Activated B cell treated with CpG ODN at 0.5 μM for 24 hours (primary cell): ENCODE measurements around the gene HOPX. TPM values are rescaled to one million over a fixed set of nuclear protein-coding genes. Genes with fewer than 3 reads are reported as not detected.

ENCODE experiments used
- ATAC-seq: fragments of 200-7000 bp; cut with Tn5 transposase; one replicate; pipeline ENCODE4 v1.10.0; 2021; ENCODE audit warnings: low read depth, mild to moderate bottlenecking, moderate library complexity
- CTCF ChIA-PET: fragments of 350-600 bp; sonication (Branson Sonifier 250); formaldehyde crosslinking; loops from one replicate; lab custom pipeline; 2021; ENCODE audit warnings: antibody characterized with exemption; lab: Charles Lee
- POLR2A ChIA-PET: fragments of 350-600 bp; sonication (Branson Sonifier 250); formaldehyde crosslinking; loops from one replicate; lab custom pipeline; 2021; ENCODE audit warnings: antibody characterized with exemption; lab: Charles Lee
- DNase-seq: peaks from one replicate; pipeline ENCODE4 v3.0.0; 2022
- H3K27ac Mint-ChIP-seq: one replicate; pipeline ENCODE4 v1.8.0; 2020; ENCODE audit warnings: mixed read lengths
- H3K27me3 Mint-ChIP-seq: one replicate; pipeline ENCODE4 v1.8.0; 2021; ENCODE audit warnings: mixed read lengths
- H3K36me3 Mint-ChIP-seq: one replicate; pipeline ENCODE4 v1.8.0; 2021; ENCODE audit warnings: low read depth, mixed read lengths
- H3K4me1 Mint-ChIP-seq: one replicate; pipeline ENCODE4 v1.8.0; 2021; ENCODE audit warnings: mixed read lengths
- H3K4me3 Mint-ChIP-seq: one replicate; pipeline ENCODE4 v1.8.0; 2020; ENCODE audit warnings: mild to moderate bottlenecking, mixed read lengths
- H3K9me3 Mint-ChIP-seq: one replicate; pipeline ENCODE4 v1.8.0; 2020; ENCODE audit warnings: mixed read lengths
- CTCF ChIP-seq: fragments of 200-600 bp; IDR thresholded peaks from one replicate; pipeline ENCODE4 v1.8.0; 2022; ENCODE audit warnings: antibody characterized with exemption, mild to moderate bottlenecking
- intact Hi-C: fragments of 100-400 bp; cut with micrococcal nuclease; formaldehyde crosslinking; loops from one replicate; pipeline ENCODE4 v1.15.1; 2024
- total RNA-seq: library from RNA; stranded (reverse); gene quantifications from 2 replicates; pipeline ENCODE4 v1.2.3, GENCODE V29; 2022

Gene HOPX
- total RNA-seq, 1 donor from 2014 or later: 13.2 TPM

DNA sequence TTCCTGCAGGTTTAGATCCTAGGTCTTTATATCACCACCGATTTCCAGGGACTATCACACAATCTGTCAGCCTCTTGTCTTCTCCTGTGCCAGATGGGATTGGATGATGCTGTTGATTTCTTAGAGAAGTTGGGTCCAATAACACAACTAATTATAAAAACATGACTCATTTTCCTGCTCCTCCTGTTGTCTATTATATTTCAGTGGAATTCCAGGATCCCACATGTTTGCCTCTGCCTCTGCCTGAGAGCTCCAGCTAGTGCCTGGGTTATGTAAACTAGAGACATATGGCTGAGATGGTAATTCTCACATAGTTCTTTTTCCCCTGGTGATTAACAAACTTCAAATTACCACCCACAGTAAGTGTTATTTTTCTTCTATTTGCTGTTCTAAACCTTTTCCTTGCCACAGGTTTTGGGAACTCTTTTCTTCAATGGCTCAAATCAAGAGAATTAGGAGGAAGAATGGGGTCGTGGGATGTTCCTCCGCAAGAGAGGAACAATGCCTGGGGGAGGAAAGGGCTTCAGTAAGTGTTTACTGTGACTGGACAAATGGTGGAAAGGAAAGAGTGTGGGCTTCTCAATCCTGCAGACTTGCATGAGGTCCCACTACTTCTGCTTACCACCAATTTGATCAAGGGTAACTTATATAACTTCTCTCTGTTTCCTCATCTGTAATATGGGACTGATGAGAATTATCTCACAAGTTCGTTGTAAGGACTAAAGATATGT, 3.4 kb upstream of the HOPX start:
- ATAC-seq (no peak), DNase-seq (no peak)
- TF ChIP-seq CTCF: no peak
- ChIA-PET POLR2A (interaction anchor here (1.0 kb wide), 1 partner anchor 73 kb away, joined by 4 read pairs; no protein-coding TSS in a partner anchor), CTCF (interaction anchor here (0.6 kb wide), 1 partner anchor 154 kb away, joined by 3 read pairs; no protein-coding TSS in a partner anchor)
- no peak overlapping the region for H3K27ac Mint-ChIP-seq
- peaks cover 30% of the 10 kb centered on the region for H3K4me1 Mint-ChIP-seq
- no peaks in the 10 kb centered on the region for H3K36me3 Mint-ChIP-seq
- intact Hi-C loops: no loop called here
- H3K4me3 Mint-ChIP-seq: no peak overlapping the region
- H3K9me3 Mint-ChIP-seq: no peaks in the 10 kb centered on the region
- no peaks in the 10 kb centered on the region for H3K27me3 Mint-ChIP-seq

- no peak for ATAC-seq
- CTCF ChIA-PET: interaction anchor here (0.6 kb wide), 1 partner anchor 155 kb away, joined by 3 read pairs; no protein-coding TSS in a partner anchor
- DNase-seq: no peak
- Mint-ChIP-seq H3K36me3 (no peaks in the 10 kb centered on the region), H3K27me3 (no peaks in the 10 kb centered on the region), H3K9me3 (no peaks in the 10 kb centered on the region), H3K4me3 (no peak overlapping the region), H3K4me1 (peaks cover 30% of the 10 kb centered on the region), H3K27ac (no peak overlapping the region)
- intact Hi-C loops: no loop called here
- POLR2A ChIA-PET: no interaction called here
- TF ChIP-seq CTCF: no peak
Observed at GRCh38 chr4:56683455-56683854, 2.4 kb upstream of the HOPX start.

- DNase-seq (no peak), ATAC-seq (no peak)
- intact Hi-C loops: no loop called here
- no peak for TF ChIP-seq CTCF
- H3K27me3 Mint-ChIP-seq: no peaks in the 10 kb centered on the region
- no peaks in the 10 kb centered on the region for H3K9me3 Mint-ChIP-seq
- CTCF ChIA-PET: no interaction called here
- no peaks in the 10 kb centered on the region for H3K36me3 Mint-ChIP-seq
- POLR2A ChIA-PET: no interaction called here
- no peak overlapping the region for H3K27ac Mint-ChIP-seq
- H3K4me3 Mint-ChIP-seq: no peak overlapping the region
- peaks cover 22% of the 10 kb centered on the region for H3K4me1 Mint-ChIP-seq
Observed at GRCh38 chr4:56681853-56682525, 893 bp upstream of the HOPX start.

- Mint-ChIP-seq H3K9me3 (no peaks in the 10 kb centered on the region), H3K4me3 (no peak overlapping the region), H3K36me3 (no peaks in the 10 kb centered on the region), H3K4me1 (peaks cover 13% of the 10 kb centered on the region), H3K27ac (no peak overlapping the region), H3K27me3 (no peaks in the 10 kb centered on the region)
- POLR2A ChIA-PET: interaction anchor here (0.7 kb wide), 1 partner anchor 8 kb away, joined by 3 read pairs; no protein-coding TSS in a partner anchor
- no peak for TF ChIP-seq CTCF
- CTCF ChIA-PET: no interaction called here
- ATAC-seq (no peak), DNase-seq (no peak)
- intact Hi-C loops: no loop called here
Observed at GRCh38 chr4:56680266-56680665, 830 bp downstream of the HOPX start.

DNA sequence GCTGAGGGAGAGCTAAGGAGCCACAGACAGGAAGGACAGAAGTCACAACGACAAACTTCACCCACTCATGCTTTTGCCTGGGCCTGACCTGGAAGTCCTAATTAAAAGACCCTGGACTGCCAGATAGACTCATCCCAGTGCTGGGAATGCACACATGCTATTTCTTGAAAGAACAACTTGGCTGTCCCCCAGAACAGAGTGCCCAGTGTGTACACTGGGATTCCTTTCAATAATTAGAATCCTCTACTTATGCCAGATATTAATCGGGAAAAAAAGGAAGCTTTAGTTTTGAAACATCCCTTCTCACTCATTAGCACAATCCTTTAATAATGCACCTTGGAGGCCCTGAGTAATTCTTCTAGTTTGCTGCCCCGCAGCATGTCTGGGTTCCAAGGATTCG, 3.4 kb downstream of the HOPX start:
- Mint-ChIP-seq H3K4me1 (peaks cover 13% of the 10 kb centered on the region), H3K36me3 (no peaks in the 10 kb centered on the region), H3K27me3 (no peaks in the 10 kb centered on the region), H3K27ac (no peak overlapping the region), H3K4me3 (no peak overlapping the region), H3K9me3 (no peaks in the 10 kb centered on the region)
- POLR2A ChIA-PET: no interaction called here
- TF ChIP-seq CTCF: no peak
- intact Hi-C loops: no loop called here
- no peak for ATAC-seq
- no peak for DNase-seq
- CTCF ChIA-PET: no interaction called here
